DMS53 treated with DMSO at 0.1 percent for 48 hours (cell line): Measurements from ENCODE around the gene CD300H.
"Not testable (repeated sequence)": the region's sequence is repeated elsewhere in the genome, so short reads cannot be mapped to it uniquely, and the experiment has no call there.

Source experiments
- DNase-seq: peaks from one replicate; lab custom pipeline; 2025; ENCODE audit not compliant: unreplicated experiment; lab: John Stamatoyannopoulos, UW

CD300H gene

GRCh38 chr17:74528491-74529199 is 38.7 kb downstream of the CD300H start:
- DNase-seq = no peak

- DNase-seq = no peak
Measured at GRCh38 chr17:74527756-74528155, 39.6 kb downstream of the CD300H start.

- no peak for DNase-seq
Measured at GRCh38 chr17:74527081-74527480, 40.2 kb downstream of the CD300H start.

GRCh38 chr17:74526681-74527080 is 40.6 kb downstream of the CD300H start:
- DNase-seq = no peak

- DNase-seq = no peak
Measured at GRCh38 chr17:74525781-74526288, 41.5 kb downstream of the CD300H start.

GRCh38 chr17:74525465-74525725 is 41.9 kb downstream of the CD300H start:
- DNase-seq = no peak

GRCh38 chr17:74524653-74525464 is 42.5 kb downstream of the CD300H start:
- DNase-seq = no peak

GRCh38 chr17:74523308-74523707 is 44.0 kb downstream of the CD300H start:
- no peak for DNase-seq

- DNase-seq = no peak
Measured at GRCh38 chr17:74522381-74523105, 44.8 kb downstream of the CD300H start.

GRCh38 chr17:74521701-74522201 is 45.6 kb downstream of the CD300H start:
- DNase-seq = no peak

GRCh38 chr17:74520790-74521480 is 46.4 kb downstream of the CD300H start:
- no peak for DNase-seq

- DNase-seq = no peak
Measured at GRCh38 chr17:74520016-74520434, 47.3 kb downstream of the CD300H start.

- DNase-seq = not testable (repeated sequence)
Measured at GRCh38 chr17:74518413-74518981, 48.8 kb downstream of the CD300H start.

GRCh38 chr17:74516561-74517328 is 50.6 kb downstream of the CD300H start:
- DNase-seq = no peak

GRCh38 chr17:74515941-74516340 is 51.4 kb downstream of the CD300H start:
- DNase-seq = no peak

- no peak for DNase-seq
Measured at GRCh38 chr17:74514632-74515334, 52.5 kb downstream of the CD300H start.

- DNase-seq = no peak
Measured at GRCh38 chr17:74513987-74514631, 53.2 kb downstream of the CD300H start.

- DNase-seq = no peak
Measured at GRCh38 chr17:74512624-74513091, 54.7 kb downstream of the CD300H start.

GRCh38 chr17:74512036-74512435 is 55.3 kb downstream of the CD300H start:
- no peak for DNase-seq
